ENCODE data around the gene RFX2. TPM values are rescaled to one million over a fixed set of nuclear protein-coding genes. Genes with fewer than 3 reads are reported as not detected.
A peak's percentile ranks its signal among the peaks of the same experiment; 100 is the strongest.

Gene RFX2
- total RNA-seq, 1 experiment from 2014 or later: 4.6 TPM

- peaks cover 6% of the 10 kb centered on the region; the same call in 1 of the 2 replicates for H3K36me3 Mint-ChIP-seq
- CTCF ChIA-PET: interaction anchor here (1.0 to 9.0 kb wide), 6 partner anchors 19 to 145 kb away, joined by 3 to 95 read pairs (median 6); no protein-coding TSS in a partner anchor
- DNase-seq (ENCODE audit: low spot score): no peak
- POLR2A ChIA-PET: interaction anchor here (0.6 kb wide), 2 partner anchors 11 to 1541 kb away, joined by 3 to 6 read pairs; no protein-coding TSS in a partner anchor
- no peak for ATAC-seq
- peak overlapping the region; percentile 42 for H3K27ac Mint-ChIP-seq
- H3K27me3 Mint-ChIP-seq (ENCODE audit: low read depth): no peaks in the 10 kb centered on the region; the same call in 1 of the 2 replicates
- TF ChIP-seq JUN (CRISPR knock-in tag; IDR thresholded peaks at IDR 0.05) (no peak), ZNF512 (CRISPR knock-in tag; IDR thresholded peaks at IDR 0.05; ENCODE audit: borderline replicate concordance) (no peak), TEAD1 (CRISPR knock-in tag; IDR thresholded peaks at IDR 0.05) (no peak)
- no peak overlapping the region for H3K4me3 Mint-ChIP-seq
- H3K4me1 Mint-ChIP-seq: peaks cover 69% of the 10 kb centered on the region
- no peaks in the 10 kb centered on the region for H3K9me3 Mint-ChIP-seq
These were observed 161.3 kb downstream of the RFX2 start for GRCh38 chr19:5948752-5949564.

DNA sequence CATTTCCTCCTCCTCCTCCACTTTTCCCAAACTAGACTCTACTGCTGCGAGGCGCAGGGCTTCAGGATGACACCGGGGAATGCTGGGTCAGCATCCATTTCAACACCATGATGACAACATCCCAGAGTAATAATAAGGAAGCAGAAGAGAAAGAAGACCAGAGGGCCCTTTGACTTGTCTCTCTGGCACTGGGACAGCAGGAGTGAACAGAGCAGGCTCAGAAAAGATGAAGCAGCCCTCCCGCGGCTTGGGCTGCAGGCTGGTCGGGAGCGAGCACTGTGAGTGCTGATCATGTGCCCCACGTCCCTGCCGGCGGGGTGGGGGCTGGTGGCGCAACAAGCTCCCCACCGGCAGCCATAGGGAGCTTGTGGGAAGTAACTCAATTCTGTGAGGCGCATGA is 162.9 kb downstream of the RFX2 start:
- ATAC-seq (no peak), DNase-seq (ENCODE audit: low spot score) (no peak)
- Mint-ChIP-seq H3K4me1 (peaks cover 57% of the 10 kb centered on the region), H3K9me3 (no peaks in the 10 kb centered on the region), H3K27me3 (ENCODE audit: low read depth) (no peaks in the 10 kb centered on the region; the same call in 1 of the 2 replicates), H3K4me3 (no peak overlapping the region), H3K36me3 (peaks cover 6% of the 10 kb centered on the region; the same call in 1 of the 2 replicates), H3K27ac (peak overlapping the region; percentile 91; the same call in 1 of the 2 replicates)
- TF ChIP-seq ZNF671 (CRISPR knock-in tag; IDR thresholded peaks at IDR 0.05) (no peak), PRRX2 (CRISPR knock-in tag; IDR thresholded peaks at IDR 0.05) (no peak), ATF1 (CRISPR knock-in tag; IDR thresholded peaks at IDR 0.05) (no peak), MAX (CRISPR knock-in tag; IDR thresholded peaks at IDR 0.05) (no peak), ATF6 (CRISPR knock-in tag; IDR thresholded peaks at IDR 0.05) (no peak), JUN (CRISPR knock-in tag; IDR thresholded peaks at IDR 0.05) (no peak), IRF2 (CRISPR knock-in tag; IDR thresholded peaks at IDR 0.05; ENCODE audit: borderline replicate concordance, low read depth) (no peak), ZNF396 (CRISPR knock-in tag; IDR thresholded peaks at IDR 0.05; ENCODE audit: borderline replicate concordance) (no peak), ZNF425 (CRISPR knock-in tag; conservative IDR thresholded peaks at IDR 0.05) (no peak), SOX15 (CRISPR knock-in tag; IDR thresholded peaks at IDR 0.05) (no peak), NR2C2 (CRISPR knock-in tag; IDR thresholded peaks at IDR 0.05) (no peak)
- TF ChIP-seq, protein P1, sequence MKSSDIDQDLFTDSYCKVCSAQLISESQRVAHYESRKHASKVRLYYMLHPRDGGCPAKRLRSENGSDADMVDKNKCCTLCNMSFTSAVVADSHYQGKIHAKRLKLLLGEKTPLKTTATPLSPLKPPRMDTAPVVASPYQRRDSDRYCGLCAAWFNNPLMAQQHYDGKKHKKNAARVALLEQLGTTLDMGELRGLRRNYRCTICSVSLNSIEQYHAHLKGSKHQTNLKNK (CRISPR knock-in tag; IDR thresholded peaks at IDR 0.05): no peak
- TF ChIP-seq, protein P2, sequence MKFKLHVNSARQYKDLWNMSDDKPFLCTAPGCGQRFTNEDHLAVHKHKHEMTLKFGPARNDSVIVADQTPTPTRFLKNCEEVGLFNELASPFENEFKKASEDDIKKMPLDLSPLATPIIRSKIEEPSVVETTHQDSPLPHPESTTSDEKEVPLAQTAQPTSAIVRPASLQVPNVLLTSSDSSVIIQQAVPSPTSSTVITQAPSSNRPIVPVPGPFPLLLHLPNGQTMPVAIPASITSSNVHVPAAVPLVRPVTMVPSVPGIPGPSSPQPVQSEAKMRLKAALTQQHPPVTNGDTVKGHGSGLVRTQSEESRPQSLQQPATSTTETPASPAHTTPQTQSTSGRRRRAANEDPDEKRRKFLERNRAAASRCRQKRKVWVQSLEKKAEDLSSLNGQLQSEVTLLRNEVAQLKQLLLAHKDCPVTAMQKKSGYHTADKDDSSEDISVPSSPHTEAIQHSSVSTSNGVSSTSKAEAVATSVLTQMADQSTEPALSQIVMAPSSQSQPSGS (CRISPR knock-in tag; IDR thresholded peaks at IDR 0.05; ENCODE audit: borderline replicate concordance, low read depth): no peak
- ChIA-PET CTCF (interaction anchor here (0.7 to 9.0 kb wide), 6 partner anchors 12 to 318 kb away, joined by 3 to 95 read pairs (median 4); no protein-coding TSS in a partner anchor), POLR2A (interaction anchor here (0.6 to 1.6 kb wide), 3 partner anchors 43 to 143 kb away, joined by 4 to 6 read pairs (median 5); partner anchors contain the start of gene VMAC)

Data from WTC11 (cell line).